Measurements from ENCODE around the gene C1orf87.

C1orf87 gene

DNA sequence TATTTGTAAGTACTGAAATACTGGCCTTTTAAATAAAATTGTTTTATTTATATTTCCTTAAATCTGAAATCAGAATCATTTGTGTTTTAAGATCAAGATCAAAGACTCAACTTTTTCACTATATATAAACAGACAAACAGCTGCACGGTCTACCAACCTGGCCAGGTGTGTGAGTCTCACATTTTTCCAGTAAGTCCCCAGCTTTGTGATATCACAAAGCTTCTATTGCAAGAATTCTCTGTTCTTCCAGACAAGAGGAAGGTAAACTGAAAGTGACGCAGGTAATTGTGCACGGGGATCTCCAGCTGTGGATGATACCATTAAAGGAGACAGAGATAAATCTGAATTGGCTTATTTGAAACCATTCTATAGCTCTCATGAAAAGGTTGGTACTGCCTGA is 105.8 kb downstream of the C1orf87 start:
- peaks cover 0 to 11% (median 4%) of the 10 kb centered on the region in 3 experiments for H3K27me3 ChIP-seq (ENCODE audit: control insufficient read depth in 3 of 3, insufficient read depth in 3 of 3, low read depth in 1 of 3, low read length in 3 of 3)
- H3K79me1 ChIP-seq (ENCODE audit: low read depth, low read length): no peaks in the 10 kb centered on the region
- H3K4me1 ChIP-seq (ENCODE audit: control insufficient read depth in 2 of 2, insufficient read depth in 1 of 2, low read depth in 1 of 2, low read length in 2 of 2): no peaks in the 10 kb centered on the region
- H3K36me3 ChIP-seq (replicated peaks in 1 of 2; ENCODE audit: control insufficient read depth in 2 of 2, insufficient read depth in 2 of 2, low read length in 2 of 2): no peaks in the 10 kb centered on the region
- no peak overlapping the region for H2BK120ac ChIP-seq (ENCODE audit: low read depth, low read length)
- H3K9me3 ChIP-seq (replicated peaks in 1 of 2; ENCODE audit: control insufficient read depth in 2 of 2, insufficient read depth in 1 of 2, low read depth in 1 of 2, low read length in 2 of 2): no peaks in the 10 kb centered on the region
- WGBS, 2 donors (ENCODE audit: extremely low coverage in 2 of 2, insufficient read length in 2 of 2, insufficient replicate concordance in 1 of 2): no CpG with 5 or more reads among the region's 3 CpGs
- H3K4ac ChIP-seq (ENCODE audit: low read length): no peak overlapping the region
- no peak overlapping the region for H2BK12ac ChIP-seq (ENCODE audit: low read length)
- no peak overlapping the region for H2AK5ac ChIP-seq (ENCODE audit: low read depth, low read length)
- no peak overlapping the region for H3K27ac ChIP-seq (replicated peaks; ENCODE audit: low read length)
- H2BK5ac ChIP-seq (ENCODE audit: low read length): no peak overlapping the region
- no peak overlapping the region for H3K14ac ChIP-seq (ENCODE audit: low read length)
- H3K18ac ChIP-seq (ENCODE audit: low read length): no peak overlapping the region
- H3K4me3 ChIP-seq (ENCODE audit: low read length in 2 of 2): no peak overlapping the region
- H3K9ac ChIP-seq (ENCODE audit: low read depth, low read length, poor library complexity): no peak overlapping the region
- no peak overlapping the region for H4K8ac ChIP-seq (ENCODE audit: low read depth, low read length)
- no peak overlapping the region for H4K91ac ChIP-seq (ENCODE audit: low read depth, low read length, poor library complexity)
- no peak for DNase-seq (ENCODE audit: low spot score)
- no peak overlapping the region for H3K23ac ChIP-seq (ENCODE audit: low read depth, low read length, poor library complexity)
- H2AFZ ChIP-seq (ENCODE audit: low read length): no peak overlapping the region
- no peak overlapping the region for H3K4me2 ChIP-seq (ENCODE audit: insufficient read depth, low read length, poor library complexity, severe bottlenecking)
- H2BK15ac ChIP-seq (ENCODE audit: low read length): no peak overlapping the region

DNA sequence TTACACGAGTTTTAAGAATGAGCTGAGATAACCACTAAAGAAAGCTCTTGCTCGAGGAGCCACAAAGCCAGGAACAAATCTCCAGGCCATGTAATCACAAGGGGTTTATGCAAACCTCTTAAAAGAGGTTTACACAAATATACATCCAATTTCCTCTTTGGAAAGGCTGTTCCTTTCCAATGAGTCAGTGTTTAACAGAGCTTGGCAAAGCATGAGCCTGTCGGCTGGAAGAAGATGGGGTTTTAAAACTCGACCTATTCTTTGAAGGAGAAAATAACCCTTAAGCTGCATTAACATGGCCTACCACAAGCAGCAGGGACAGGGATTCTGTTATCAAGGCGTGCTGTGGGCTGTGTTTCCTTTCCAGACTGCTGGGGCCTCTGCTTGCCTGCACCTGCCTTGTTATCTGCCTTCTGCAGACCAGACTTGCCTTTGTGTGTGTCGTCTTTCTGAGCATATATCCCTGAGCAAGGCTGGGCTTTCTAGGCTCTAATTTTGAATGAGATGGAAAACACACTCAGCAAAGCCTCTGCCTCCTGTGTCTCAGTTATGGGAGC is 106.4 kb downstream of the C1orf87 start:
- H2AFZ ChIP-seq (ENCODE audit: low read length): no peak overlapping the region
- no peak overlapping the region for H2BK12ac ChIP-seq (ENCODE audit: low read length)
- H4K8ac ChIP-seq (ENCODE audit: low read depth, low read length): no peak overlapping the region
- H3K4me3 ChIP-seq (ENCODE audit: low read length in 2 of 2): no peak overlapping the region
- H2BK15ac ChIP-seq (ENCODE audit: low read length): no peak overlapping the region
- no peak overlapping the region for H2BK120ac ChIP-seq (ENCODE audit: low read depth, low read length)
- DNase-seq (ENCODE audit: low spot score): no peak
- H3K9ac ChIP-seq (ENCODE audit: low read depth, low read length, poor library complexity): no peak overlapping the region
- H2BK5ac ChIP-seq (ENCODE audit: low read length): no peak overlapping the region
- WGBS, 2 donors (ENCODE audit: extremely low coverage in 2 of 2, insufficient read length in 2 of 2, insufficient replicate concordance in 1 of 2): no CpG with 5 or more reads among the region's 6 CpGs
- H3K36me3 ChIP-seq (replicated peaks in 1 of 2; ENCODE audit: control insufficient read depth in 2 of 2, insufficient read depth in 2 of 2, low read length in 2 of 2): no peaks in the 10 kb centered on the region
- no peaks in the 10 kb centered on the region for H3K79me1 ChIP-seq (ENCODE audit: low read depth, low read length)
- H3K4me1 ChIP-seq (ENCODE audit: control insufficient read depth in 2 of 2, insufficient read depth in 1 of 2, low read depth in 1 of 2, low read length in 2 of 2): no peaks in the 10 kb centered on the region
- H3K27ac ChIP-seq (replicated peaks; ENCODE audit: low read length): no peak overlapping the region
- H3K14ac ChIP-seq (ENCODE audit: low read length): no peak overlapping the region
- H3K4ac ChIP-seq (ENCODE audit: low read length): no peak overlapping the region
- H4K91ac ChIP-seq (ENCODE audit: low read depth, low read length, poor library complexity): no peak overlapping the region
- no peak overlapping the region for H3K18ac ChIP-seq (ENCODE audit: low read length)
- H3K9me3 ChIP-seq (replicated peaks in 1 of 2; ENCODE audit: control insufficient read depth in 2 of 2, insufficient read depth in 1 of 2, low read depth in 1 of 2, low read length in 2 of 2): no peaks in the 10 kb centered on the region
- H2AK5ac ChIP-seq (ENCODE audit: low read depth, low read length): no peak overlapping the region
- H3K4me2 ChIP-seq (ENCODE audit: insufficient read depth, low read length, poor library complexity, severe bottlenecking): no peak overlapping the region
- H3K23ac ChIP-seq (ENCODE audit: low read depth, low read length, poor library complexity): no peak overlapping the region
- H3K27me3 ChIP-seq (ENCODE audit: control insufficient read depth in 3 of 3, insufficient read depth in 3 of 3, low read depth in 1 of 3, low read length in 3 of 3): peaks cover 0 to 5% (median 0%) of the 10 kb centered on the region in 3 experiments

DNA sequence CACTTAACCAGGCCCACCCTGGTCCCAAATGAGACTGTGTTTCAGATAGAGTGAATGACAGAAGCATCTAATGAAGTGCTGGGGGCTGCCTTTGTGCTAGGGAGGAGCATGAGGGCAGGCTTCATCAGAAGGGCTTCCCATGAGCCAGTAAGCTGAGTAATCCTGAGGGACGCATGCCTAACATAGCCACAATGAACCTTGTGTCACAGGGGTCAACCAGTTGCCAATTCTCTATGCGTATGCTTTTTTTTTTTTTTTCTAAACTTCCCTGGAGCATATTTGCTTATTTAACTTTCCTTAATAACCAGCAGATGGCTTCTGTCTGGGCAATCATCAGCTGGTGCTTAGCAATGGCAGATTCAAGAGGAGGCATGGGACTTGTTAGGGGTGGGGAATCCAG is 121.5 kb downstream of the C1orf87 start:
- Histone ChIP-seq H2AFZ (ENCODE audit: low read length) (no peak overlapping the region), H2BK5ac (ENCODE audit: low read length) (no peak overlapping the region), H4K91ac (ENCODE audit: low read depth, low read length, poor library complexity) (no peak overlapping the region), H3K4ac (ENCODE audit: low read length) (no peak overlapping the region), H3K79me1 (ENCODE audit: low read depth, low read length) (no peaks in the 10 kb centered on the region), H3K9ac (ENCODE audit: low read depth, low read length, poor library complexity) (no peak overlapping the region), H3K9me3 (replicated peaks in 1 of 2; ENCODE audit: control insufficient read depth in 2 of 2, insufficient read depth in 1 of 2, low read depth in 1 of 2, low read length in 2 of 2) (no peaks in the 10 kb centered on the region), H4K8ac (ENCODE audit: low read depth, low read length) (no peak overlapping the region), H3K36me3 (replicated peaks in 1 of 2; ENCODE audit: control insufficient read depth in 2 of 2, insufficient read depth in 2 of 2, low read length in 2 of 2) (no peaks in the 10 kb centered on the region), H3K23ac (ENCODE audit: low read depth, low read length, poor library complexity) (no peak overlapping the region), H3K4me1 (ENCODE audit: control insufficient read depth in 2 of 2, insufficient read depth in 1 of 2, low read depth in 1 of 2, low read length in 2 of 2) (peaks cover 0 to 2% of the 10 kb centered on the region in 2 donors), H3K27me3 (ENCODE audit: control insufficient read depth in 3 of 3, insufficient read depth in 3 of 3, low read depth in 1 of 3, low read length in 3 of 3) (peaks cover 0 to 3% (median 0%) of the 10 kb centered on the region in 3 experiments), H2BK15ac (ENCODE audit: low read length) (no peak overlapping the region), H3K4me2 (ENCODE audit: insufficient read depth, low read length, poor library complexity, severe bottlenecking) (no peak overlapping the region), H2AK5ac (ENCODE audit: low read depth, low read length) (no peak overlapping the region), H3K4me3 (ENCODE audit: low read length in 2 of 2) (no peak overlapping the region), H2BK120ac (ENCODE audit: low read depth, low read length) (no peak overlapping the region), H3K18ac (ENCODE audit: low read length) (no peak overlapping the region), H3K27ac (replicated peaks; ENCODE audit: low read length) (no peak overlapping the region), H2BK12ac (ENCODE audit: low read length) (no peak overlapping the region), H3K14ac (ENCODE audit: low read length) (no peak overlapping the region)
- WGBS, 2 donors (ENCODE audit: extremely low coverage in 2 of 2, insufficient read length in 2 of 2, insufficient replicate concordance in 1 of 2): no CpG with 5 or more reads among the region's 2 CpGs
- DNase-seq (ENCODE audit: low spot score): no peak

DNA sequence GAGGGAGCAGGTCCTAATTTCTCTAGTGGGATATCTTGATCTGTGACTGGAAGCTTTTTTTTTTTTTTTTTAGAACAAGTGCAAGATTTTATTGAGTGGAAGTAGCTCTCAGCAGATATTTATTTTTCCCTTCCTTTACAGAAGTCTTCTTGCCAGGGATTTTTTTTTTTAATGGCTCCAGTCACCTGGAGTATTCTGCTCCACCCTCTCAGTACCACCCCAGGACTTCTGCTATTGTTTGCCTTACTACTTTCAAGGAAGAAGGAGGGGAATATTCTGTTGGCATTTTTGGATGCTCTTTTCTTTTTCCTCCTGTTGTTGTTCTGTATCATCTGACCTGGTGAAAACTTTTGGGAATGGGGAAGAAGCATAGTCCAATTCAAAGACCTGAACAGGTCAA is 123.9 kb downstream of the C1orf87 start:
- DNase-seq (ENCODE audit: low spot score): no peak
- no peak overlapping the region for H3K4me2 ChIP-seq (ENCODE audit: insufficient read depth, low read length, poor library complexity, severe bottlenecking)
- no peak overlapping the region for H3K23ac ChIP-seq (ENCODE audit: low read depth, low read length, poor library complexity)
- H4K8ac ChIP-seq (ENCODE audit: low read depth, low read length): no peak overlapping the region
- no peaks in the 10 kb centered on the region for H3K36me3 ChIP-seq (replicated peaks in 1 of 2; ENCODE audit: control insufficient read depth in 2 of 2, insufficient read depth in 2 of 2, low read length in 2 of 2)
- no peak overlapping the region for H3K14ac ChIP-seq (ENCODE audit: low read length)
- no peak overlapping the region for H3K27ac ChIP-seq (replicated peaks; ENCODE audit: low read length)
- H4K91ac ChIP-seq (ENCODE audit: low read depth, low read length, poor library complexity): no peak overlapping the region
- no peak overlapping the region for H2BK15ac ChIP-seq (ENCODE audit: low read length)
- no peak overlapping the region for H3K18ac ChIP-seq (ENCODE audit: low read length)
- no peaks in the 10 kb centered on the region for H3K79me1 ChIP-seq (ENCODE audit: low read depth, low read length)
- H3K4me3 ChIP-seq (ENCODE audit: low read length in 2 of 2): no peak overlapping the region
- no peak overlapping the region for H2AK5ac ChIP-seq (ENCODE audit: low read depth, low read length)
- H3K4me1 ChIP-seq (ENCODE audit: control insufficient read depth in 2 of 2, insufficient read depth in 1 of 2, low read depth in 1 of 2, low read length in 2 of 2): peaks cover 0 to 2% of the 10 kb centered on the region in 2 donors
- no peak overlapping the region for H3K9ac ChIP-seq (ENCODE audit: low read depth, low read length, poor library complexity)
- no peak overlapping the region for H3K4ac ChIP-seq (ENCODE audit: low read length)
- no peak overlapping the region for H2AFZ ChIP-seq (ENCODE audit: low read length)
- H2BK12ac ChIP-seq (ENCODE audit: low read length): no peak overlapping the region
- no peak overlapping the region for H2BK120ac ChIP-seq (ENCODE audit: low read depth, low read length)
- H3K27me3 ChIP-seq (ENCODE audit: control insufficient read depth in 3 of 3, insufficient read depth in 3 of 3, low read depth in 1 of 3, low read length in 3 of 3): peaks cover 0 to 10% (median 0%) of the 10 kb centered on the region in 3 experiments
- no peak overlapping the region for H2BK5ac ChIP-seq (ENCODE audit: low read length)
- no peaks in the 10 kb centered on the region for H3K9me3 ChIP-seq (replicated peaks in 1 of 2; ENCODE audit: control insufficient read depth in 2 of 2, insufficient read depth in 1 of 2, low read depth in 1 of 2, low read length in 2 of 2)

Data from neuronal stem cell (in vitro differentiated cells).